Adrenal gland (tissue), 12 donors: Measurements from ENCODE around the gene APOA5. TPM values are rescaled to one million over a fixed set of nuclear protein-coding genes. Genes with fewer than 3 reads are reported as not detected.

Experiments used
- DNase-seq, 7 donors: peaks; one replicate each; pipeline ENCODE4 v3.0.0-alpha.2; 2019 to 2020
- H3K27ac ChIP-seq, 5 donors: fragments of 200-600 bp; sonication (generic) in 4 of 5; 1 replicate in 3 of 5; 2 replicates in 2 of 5; pipeline versions ENCODE4 v1.5.1 to v1.8.0; 2016 to 2020; ENCODE audit warnings: mild to moderate bottlenecking in 1 of 5
- H3K27me3 ChIP-seq: fragments of 200-600 bp; 2 replicates; pipeline ENCODE4 v1.8.0; 2021
- H3K36me3 ChIP-seq, 2 donors: fragments of 200-600 bp; replicated peaks in 1 of 2; 1 replicate in 1 of 2; 2 replicates in 1 of 2; pipeline versions ENCODE4 v1.5.1 to v1.8.0; 2018 to 2022
- H3K4me1 ChIP-seq, 2 donors: fragments of 200-600 bp; replicated peaks in 1 of 2; 1 replicate in 1 of 2; 2 replicates in 1 of 2; pipeline versions ENCODE4 v1.5.1 to v1.8.0; 2018 to 2021
- H3K4me3 ChIP-seq, 4 donors: fragments of 200-600 bp; sonication (generic) in 3 of 4; one replicate each; pipeline ENCODE4 v1.5.1; 2016 to 2018
- H3K9me3 ChIP-seq, 3 donors: fragments of 200-600 bp; sonication (generic) in 1 of 3; replicated peaks in 1 of 3; 1 replicate in 2 of 3; 2 replicates in 1 of 3; pipeline versions ENCODE4 v1.5.1 to v1.8.0; 2016 to 2021
- CTCF ChIP-seq, 6 experiments: fragments of 450-650 bp in 4 of 6; fragments of 200-600 bp in 2 of 6; sonication (generic) in 1 of 6; IDR thresholded peaks; 1 replicate in 5 of 6; 2 replicates in 1 of 6; pipeline versions ENCODE4 v1.5.1 to v1.8.0; 2016 to 2021; ENCODE audit warnings: antibody characterized with exemption in 6 of 6, mild to moderate bottlenecking in 2 of 6, moderate library complexity in 1 of 6
- POLR2A ChIP-seq, 2 donors: fragments of 450-650 bp; IDR thresholded peaks; one replicate each; pipeline ENCODE4 v1.6.1; 2017; ENCODE audit warnings: antibody characterized with exemption in 2 of 2, mild to moderate bottlenecking in 2 of 2, moderate library complexity in 1 of 2
- WGBS, 4 donors: extraction: QIAGEN DNeasy Blood & Tissue Kit in 2 of 4; methylation state at CpG; one replicate each; pipeline versions ENCODE4 v1.1.5 to v1.1.7; 2013 to 2017; 5-methylcytosine and 5-hydroxymethylcytosine counted together
- intact Hi-C, 2 donors: fragments of 100-400 bp; cut with DNase I; formaldehyde crosslinking; loops; one replicate each; pipeline versions ENCODE4 v1.14.1 to v1.15.0; 2022 to 2023
- polyA plus RNA-seq, 3 donors: library from polyadenylated mRNA; stranded (reverse); fragments of 200-250 nt in 2 of 3; fragments of 350-450 nt in 1 of 3; fragmentation: Illumina TruSeq in 1 of 3; extraction: RNeasy Lipid Tissue Mini Kit (QIAGEN cat#74804) in 1 of 3; gene quantifications; one replicate each; pipeline ENCODE4 v1.2.3, GENCODE V29; 2013 to 2014
- total RNA-seq, 9 donors: library from RNA; depleted of rRNA in 4 of 9; stranded (reverse); fragments of >200 nt in 4 of 9; fragments of 120-200 nt in 1 of 9; fragmentation: NEBNext Ultra II Directional in 1 of 9; extraction: Animal tissue kit (Norgen Biotek cat#: 25700) in 1 of 9; gene quantifications; one replicate each; pipeline versions ENCODE4 v1.1.0 to v1.2.4, GENCODE V29; 2013 to 2023
- donor health status: healthy with polysubstance abuse.
- donor health status: Bipolar disorder and iron deficiency.
- donor health status: DM: yes; HTN: yes; CAD: no.
- donor health status: DM: no; HTN: no; CAD: no.
- donor health status: DM: no; HTN: no; CAD: no.
- donor health status: DM: yes; HTN: yes; CAD: no.

APOA5 gene
- total and polyA plus RNA-seq, 12 donors: 0.11 to 0.54 (median 0.11) TPM; not detected in 9

- no peak for DNase-seq
- no peaks in the 10 kb centered on the region for H3K9me3 ChIP-seq
- intact Hi-C loops: no loop called here
- no peaks in the 10 kb centered on the region for H3K4me1 ChIP-seq
- H3K36me3 ChIP-seq: no peaks in the 10 kb centered on the region
- no peak within 1 kb of the TSS for H3K4me3 ChIP-seq
- TF ChIP-seq CTCF (IDR thresholded peaks at IDR 0.05): no peak
- no peak for TF ChIP-seq POLR2A (IDR thresholded peaks at IDR 0.05)
- H3K27me3 ChIP-seq: no peaks in the 10 kb centered on the region
- WGBS, 4 donors: 75 to 87% (median 80%) methylated on average over 4 to 9 of the region's 9 CpGs
- H3K27ac ChIP-seq: no peak within 1 kb of the TSS
Observed at GRCh38 chr11:116829525-116830183, 38.0 kb upstream of the APOA5 start, which contains the start of gene APOC3. Gene APOC3 (plus strand): TSS chr11:116829907. CDS start chr11:116830583, 676 bp downstream.

GRCh38 chr11:116828632-116829524 is 37.2 kb upstream of the APOA5 start:
- TF ChIP-seq CTCF (IDR thresholded peaks at IDR 0.05): no peak
- TF ChIP-seq POLR2A (IDR thresholded peaks at IDR 0.05): no peak
- Histone ChIP-seq H3K9me3 (no peaks in the 10 kb centered on the region), H3K27ac (no peak overlapping the region), H3K4me1 (no peaks in the 10 kb centered on the region), H3K4me3 (no peak overlapping the region), H3K36me3 (no peaks in the 10 kb centered on the region), H3K27me3 (no peaks in the 10 kb centered on the region)
- intact Hi-C loops: no loop called here
- no peak for DNase-seq
- WGBS, 4 donors: 67 to 80% (median 71%) methylated on average over 9 to 16 of the region's 16 CpGs

GRCh38 chr11:116827461-116827860 is 35.8 kb upstream of the APOA5 start:
- no peaks in the 10 kb centered on the region for H3K27me3 ChIP-seq
- TF ChIP-seq POLR2A (IDR thresholded peaks at IDR 0.05) (no peak), CTCF (IDR thresholded peaks at IDR 0.05) (no peak)
- no peak overlapping the region for H3K4me3 ChIP-seq
- intact Hi-C loops: no loop called here
- no peak overlapping the region for H3K27ac ChIP-seq
- 84 to 100% (median 92%) methylated on average over 2 to 6 of the region's 6 CpGs for WGBS, 4 donors
- H3K36me3 ChIP-seq: no peaks in the 10 kb centered on the region
- H3K9me3 ChIP-seq: no peaks in the 10 kb centered on the region
- DNase-seq: no peak
- H3K4me1 ChIP-seq: no peaks in the 10 kb centered on the region

- WGBS, 4 donors: 63 to 82% (median 70%) methylated on average over 7 to 9 of the region's 9 CpGs
- Histone ChIP-seq H3K4me1 (no peaks in the 10 kb centered on the region), H3K27ac (no peak overlapping the region), H3K27me3 (no peaks in the 10 kb centered on the region), H3K9me3 (no peaks in the 10 kb centered on the region), H3K4me3 (no peak overlapping the region), H3K36me3 (no peaks in the 10 kb centered on the region)
- no peak for DNase-seq
- TF ChIP-seq CTCF (IDR thresholded peaks at IDR 0.05) (no peak), POLR2A (IDR thresholded peaks at IDR 0.05) (no peak)
- intact Hi-C loops: no loop called here
Observed at GRCh38 chr11:116826751-116827431, 35.2 kb upstream of the APOA5 start.
